DMS 273 (cell line): Measurements from ENCODE around the gene CDC40.
"Not testable (repeated sequence)": the region's sequence is repeated elsewhere in the genome, so short reads cannot be mapped to it uniquely, and the experiment has no call there.

Experiments
- DNase-seq: peaks from one replicate; lab custom pipeline; 2025; ENCODE audit not compliant: unreplicated experiment; lab: John Stamatoyannopoulos, UW

The CDC40 gene

GRCh38 chr6:110266996-110267395 is 86.8 kb downstream of the CDC40 start:
- DNase-seq = no peak

DNA sequence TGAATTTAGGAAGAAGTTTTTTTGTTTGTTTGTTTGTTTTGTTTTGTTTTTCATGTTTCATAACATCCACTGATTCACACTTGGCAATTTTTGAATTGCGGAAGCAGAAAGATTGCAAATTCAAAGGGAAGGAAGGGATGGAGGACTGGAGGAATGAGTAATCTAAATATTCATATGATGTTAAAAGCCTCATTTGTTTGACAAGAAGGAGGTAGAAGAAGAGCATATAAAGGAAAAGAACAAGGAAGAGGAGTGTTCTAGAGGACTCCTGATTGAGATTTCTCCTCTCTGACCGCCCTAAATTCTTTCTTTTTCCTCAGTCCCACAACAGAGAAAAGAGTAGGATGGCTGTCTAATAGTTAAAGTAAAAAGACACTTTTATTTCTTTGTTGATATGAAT is 89.4 kb downstream of the CDC40 start:
- DNase-seq = no peak

GRCh38 chr6:110270165-110270564 is 89.9 kb downstream of the CDC40 start:
- no peak for DNase-seq

DNA sequence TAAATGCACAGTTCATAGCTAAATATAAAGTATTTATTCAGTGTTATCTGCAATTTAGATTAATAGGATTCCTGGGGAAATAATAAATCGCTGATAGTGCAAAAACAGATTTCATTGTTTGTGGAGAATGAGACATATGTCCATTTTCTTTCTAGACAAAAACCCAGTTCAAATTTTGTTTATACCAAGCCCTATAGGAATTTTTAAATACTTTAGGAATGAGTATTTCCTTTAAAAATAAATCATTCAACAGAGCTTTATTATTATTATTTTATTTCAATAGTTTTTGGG is 91.5 kb downstream of the CDC40 start:
- DNase-seq = no peak

- DNase-seq = not testable (repeated sequence)
Measured at GRCh38 chr6:110272781-110273180, 92.6 kb downstream of the CDC40 start.

DNA sequence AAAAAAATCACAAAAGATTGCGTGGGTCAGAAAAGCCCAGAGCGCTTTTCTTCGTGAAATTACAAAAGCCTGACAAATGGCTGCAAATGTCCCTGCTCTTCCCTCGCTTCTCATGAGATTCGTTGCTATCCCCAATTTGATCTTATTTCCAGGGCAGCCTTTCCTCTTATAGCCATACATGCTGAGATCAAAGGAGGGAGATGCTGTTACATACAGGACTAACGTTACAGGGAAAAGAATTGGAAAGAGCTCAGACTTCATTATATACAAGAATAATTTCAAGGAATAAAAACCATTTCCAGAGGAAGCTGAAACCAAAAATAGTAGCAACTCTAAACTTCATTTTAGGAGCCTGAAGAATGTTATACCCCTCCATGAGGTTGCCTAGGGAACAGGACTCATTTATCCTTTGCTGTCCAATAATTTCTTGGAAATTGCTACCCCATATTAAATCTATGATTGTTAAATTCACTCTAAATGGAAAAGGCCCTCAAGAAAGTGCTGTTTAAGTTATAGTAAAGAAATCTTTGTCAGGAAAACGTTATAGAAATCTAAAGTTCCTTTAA is 97.0 kb downstream of the CDC40 start:
- no peak for DNase-seq
